Measurements from ENCODE around the gene ZNF135. TPM values are rescaled to one million over a fixed set of nuclear protein-coding genes. Genes with fewer than 3 reads are reported as not detected.
A peak's percentile ranks its signal among the peaks of the same experiment; 100 is the strongest.

Gene ZNF135
- total and polyA plus RNA-seq, 5 donors from 2014 or later: 0.15 to 2.7 (median 0.82) TPM

GRCh38 chr19:58060231-58060630 is 1.1 kb downstream of the ZNF135 start:
- peaks cover 0 to 17% (median 2%) of the 10 kb centered on the region in 4 donors for H3K4me1 Mint-ChIP-seq
- peaks cover 17% of the 10 kb centered on the region for H3K36me3 Mint-ChIP-seq
- peaks cover 2% of the 10 kb centered on the region for H3K36me3 ChIP-seq (ENCODE audit: control insufficient read depth, insufficient read depth, low read length)
- H3K27ac ChIP-seq (ENCODE audit: insufficient read depth, low read length, poor library complexity, severe bottlenecking): no peak overlapping the region
- H3K9me3 Mint-ChIP-seq: peaks cover 0 to 57% (median 22%) of the 10 kb centered on the region in 7 donors
- ATAC-seq (ENCODE audit: low read depth in 2 of 2) (no peak), DNase-seq (no peak)
- peaks cover 4% of the 10 kb centered on the region for H3K27me3 Mint-ChIP-seq
- H3K4me3 ChIP-seq (ENCODE audit: low read depth, low read length): no peak overlapping the region
- peaks cover 10 to 66% of the 10 kb centered on the region in 2 experiments for H3K9me3 ChIP-seq (ENCODE audit: control insufficient read depth in 2 of 2, low read length in 2 of 2)
- peak overlapping the region in 2 of 3 donors; percentile 56 to 67 for H3K27ac Mint-ChIP-seq
- no peaks in the 10 kb centered on the region for H3K27me3 ChIP-seq (ENCODE audit: control insufficient read depth, insufficient read depth, low read length)
- peaks cover 4% of the 10 kb centered on the region for H3K4me1 ChIP-seq (ENCODE audit: control insufficient read depth, insufficient read depth, low read length, poor library complexity, severe bottlenecking)
- H3K4me3 Mint-ChIP-seq: peak overlapping the region in 2 of 4 donors; percentile 50 to 91

GRCh38 chr19:58063712-58064111 is 4.6 kb downstream of the ZNF135 start:
- H3K4me1 Mint-ChIP-seq: peaks cover 0 to 8% (median 0%) of the 10 kb centered on the region in 4 donors
- ATAC-seq (ENCODE audit: low read depth in 2 of 2) (no peak), DNase-seq (no peak)
- peaks cover 25% of the 10 kb centered on the region for H3K36me3 Mint-ChIP-seq
- peaks cover 2% of the 10 kb centered on the region for H3K36me3 ChIP-seq (ENCODE audit: control insufficient read depth, insufficient read depth, low read length)
- H3K27me3 ChIP-seq (ENCODE audit: control insufficient read depth, insufficient read depth, low read length): no peaks in the 10 kb centered on the region
- H3K4me1 ChIP-seq (ENCODE audit: control insufficient read depth, insufficient read depth, low read length, poor library complexity, severe bottlenecking): peaks cover 4% of the 10 kb centered on the region
- peak overlapping the region in 1 of 3 donors; percentile 5 for H3K27ac Mint-ChIP-seq
- peaks cover 4% of the 10 kb centered on the region for H3K27me3 Mint-ChIP-seq
- H3K4me3 Mint-ChIP-seq: no peak overlapping the region
- peaks cover 38 to 77% of the 10 kb centered on the region in 2 experiments for H3K9me3 ChIP-seq (ENCODE audit: control insufficient read depth in 2 of 2, low read length in 2 of 2)
- H3K27ac ChIP-seq (ENCODE audit: insufficient read depth, low read length, poor library complexity, severe bottlenecking): no peak overlapping the region
- no peak overlapping the region for H3K4me3 ChIP-seq (ENCODE audit: low read depth, low read length)
- peaks cover 0 to 69% (median 38%) of the 10 kb centered on the region in 7 donors for H3K9me3 Mint-ChIP-seq

DNA sequence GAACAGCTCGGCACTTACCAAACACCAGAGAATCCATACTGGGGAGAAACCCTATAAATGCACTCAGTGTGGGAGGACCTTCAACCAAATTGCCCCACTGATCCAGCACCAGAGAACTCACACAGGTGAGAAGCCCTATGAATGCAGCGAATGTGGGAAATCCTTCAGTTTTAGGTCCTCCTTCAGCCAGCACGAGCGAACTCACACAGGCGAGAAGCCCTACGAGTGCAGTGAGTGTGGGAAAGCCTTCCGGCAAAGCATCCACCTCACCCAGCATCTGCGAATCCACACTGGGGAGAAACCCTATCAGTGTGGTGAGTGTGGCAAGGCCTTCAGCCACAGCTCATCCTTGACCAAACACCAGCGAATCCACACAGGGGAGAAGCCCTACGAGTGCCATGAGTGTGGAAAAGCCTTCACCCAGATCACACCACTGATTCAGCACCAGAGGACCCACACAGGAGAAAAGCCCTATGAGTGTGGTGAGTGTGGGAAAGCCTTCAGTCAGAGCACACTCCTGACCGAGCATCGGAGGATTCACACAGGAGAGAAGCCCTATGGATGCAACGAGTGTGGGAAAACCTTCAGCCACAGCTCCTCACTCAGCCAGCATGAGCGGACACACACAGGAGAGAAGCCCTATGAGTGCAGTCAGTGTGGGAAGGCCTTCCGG is 8.3 kb downstream of the ZNF135 start:
- Histone ChIP-seq H3K4me3 (ENCODE audit: low read depth, low read length) (no peak overlapping the region), H3K4me1 (ENCODE audit: control insufficient read depth, insufficient read depth, low read length, poor library complexity, severe bottlenecking) (no peaks in the 10 kb centered on the region), H3K36me3 (ENCODE audit: control insufficient read depth, insufficient read depth, low read length) (peaks cover 2% of the 10 kb centered on the region), H3K27me3 (ENCODE audit: control insufficient read depth, insufficient read depth, low read length) (no peaks in the 10 kb centered on the region), H3K27ac (ENCODE audit: insufficient read depth, low read length, poor library complexity, severe bottlenecking) (no peak overlapping the region), H3K9me3 (ENCODE audit: control insufficient read depth in 2 of 2, low read length in 2 of 2) (peaks cover 50 to 98% of the 10 kb centered on the region in 2 experiments)
- ATAC-seq (ENCODE audit: low read depth in 2 of 2): no peak
- H3K4me3 Mint-ChIP-seq: no peak overlapping the region
- peaks cover 27% of the 10 kb centered on the region for H3K36me3 Mint-ChIP-seq
- no peak for DNase-seq
- H3K9me3 Mint-ChIP-seq: peaks cover 0 to 79% (median 39%) of the 10 kb centered on the region in 7 donors
- H3K27ac Mint-ChIP-seq: no peak overlapping the region
- no peaks in the 10 kb centered on the region for H3K4me1 Mint-ChIP-seq
- no peaks in the 10 kb centered on the region for H3K27me3 Mint-ChIP-seq

GRCh38 chr19:58079792-58080191 is 20.7 kb downstream of the ZNF135 start:
- Mint-ChIP-seq H3K36me3 (peaks cover 7% of the 10 kb centered on the region), H3K27me3 (no peaks in the 10 kb centered on the region), H3K27ac (no peak overlapping the region), H3K4me1 (no peaks in the 10 kb centered on the region), H3K9me3 (peaks cover 1 to 64% (median 18%) of the 10 kb centered on the region in 7 donors), H3K4me3 (no peak overlapping the region)
- no peak for DNase-seq
- H3K36me3 ChIP-seq (ENCODE audit: control insufficient read depth, insufficient read depth, low read length): no peaks in the 10 kb centered on the region
- H3K9me3 ChIP-seq (ENCODE audit: control insufficient read depth in 2 of 2, low read length in 2 of 2): peaks cover 31 to 79% of the 10 kb centered on the region in 2 experiments
- no peaks in the 10 kb centered on the region for H3K27me3 ChIP-seq (ENCODE audit: control insufficient read depth, insufficient read depth, low read length)
- no peak for ATAC-seq (ENCODE audit: low read depth in 2 of 2)
- H3K4me3 ChIP-seq (ENCODE audit: low read depth, low read length): no peak overlapping the region
- H3K4me1 ChIP-seq (ENCODE audit: control insufficient read depth, insufficient read depth, low read length, poor library complexity, severe bottlenecking): no peaks in the 10 kb centered on the region
- no peak overlapping the region for H3K27ac ChIP-seq (ENCODE audit: insufficient read depth, low read length, poor library complexity, severe bottlenecking)

DNA sequence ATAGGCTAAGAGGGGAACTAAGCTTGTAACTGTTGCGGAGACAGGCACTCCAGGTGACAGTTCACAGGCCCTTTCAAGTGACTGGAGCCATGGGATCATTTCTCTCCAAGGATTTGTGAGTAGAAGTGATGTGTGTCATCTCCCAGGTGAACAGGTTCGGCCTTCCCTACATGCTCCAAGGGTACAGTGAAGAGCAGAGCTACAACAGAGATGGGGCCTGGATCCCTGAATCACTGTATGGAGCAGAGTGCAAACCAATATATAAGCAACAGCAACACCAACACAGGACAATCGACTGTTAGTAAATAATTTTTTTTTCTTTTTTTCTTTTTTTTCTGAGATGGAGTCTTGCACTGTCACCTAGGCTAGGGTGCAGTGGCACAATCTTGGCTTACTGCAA is 23.9 kb downstream of the ZNF135 start:
- H3K27ac Mint-ChIP-seq: no peak overlapping the region
- H3K4me3 ChIP-seq (ENCODE audit: low read depth, low read length): no peak overlapping the region
- no peaks in the 10 kb centered on the region for H3K27me3 ChIP-seq (ENCODE audit: control insufficient read depth, insufficient read depth, low read length)
- H3K4me1 Mint-ChIP-seq: no peaks in the 10 kb centered on the region
- H3K4me1 ChIP-seq (ENCODE audit: control insufficient read depth, insufficient read depth, low read length, poor library complexity, severe bottlenecking): no peaks in the 10 kb centered on the region
- peaks cover 25 to 89% of the 10 kb centered on the region in 2 experiments for H3K9me3 ChIP-seq (ENCODE audit: control insufficient read depth in 2 of 2, low read length in 2 of 2)
- H3K36me3 ChIP-seq (ENCODE audit: control insufficient read depth, insufficient read depth, low read length): no peaks in the 10 kb centered on the region
- no peak overlapping the region for H3K27ac ChIP-seq (ENCODE audit: insufficient read depth, low read length, poor library complexity, severe bottlenecking)
- no peaks in the 10 kb centered on the region for H3K27me3 Mint-ChIP-seq
- DNase-seq (peak in 1 of 3 donors; percentile 2), ATAC-seq (ENCODE audit: low read depth in 2 of 2) (no peak)
- peaks cover 4% of the 10 kb centered on the region for H3K36me3 Mint-ChIP-seq
- H3K9me3 Mint-ChIP-seq: peaks cover 0 to 48% (median 11%) of the 10 kb centered on the region in 7 donors
- no peak overlapping the region for H3K4me3 Mint-ChIP-seq

GRCh38 chr19:58084596-58085347 is 25.7 kb downstream of the ZNF135 start:
- Mint-ChIP-seq H3K9me3 (peaks cover 0 to 47% (median 11%) of the 10 kb centered on the region in 7 donors), H3K4me1 (no peaks in the 10 kb centered on the region), H3K36me3 (peaks cover 4% of the 10 kb centered on the region), H3K27ac (no peak overlapping the region), H3K27me3 (no peaks in the 10 kb centered on the region), H3K4me3 (no peak overlapping the region)
- no peak for ATAC-seq (ENCODE audit: low read depth in 2 of 2)
- Histone ChIP-seq H3K27me3 (ENCODE audit: control insufficient read depth, insufficient read depth, low read length) (no peaks in the 10 kb centered on the region), H3K36me3 (ENCODE audit: control insufficient read depth, insufficient read depth, low read length) (no peaks in the 10 kb centered on the region), H3K9me3 (ENCODE audit: control insufficient read depth in 2 of 2, low read length in 2 of 2) (peaks cover 25 to 83% of the 10 kb centered on the region in 2 experiments), H3K4me3 (ENCODE audit: low read depth, low read length) (no peak overlapping the region), H3K4me1 (ENCODE audit: control insufficient read depth, insufficient read depth, low read length, poor library complexity, severe bottlenecking) (no peaks in the 10 kb centered on the region), H3K27ac (ENCODE audit: insufficient read depth, low read length, poor library complexity, severe bottlenecking) (no peak overlapping the region)
- DNase-seq: no peak

GRCh38 chr19:58085348-58085875 is 26.3 kb downstream of the ZNF135 start:
- no peak overlapping the region for H3K4me3 ChIP-seq (ENCODE audit: low read depth, low read length)
- no peak overlapping the region for H3K27ac Mint-ChIP-seq
- no peak overlapping the region for H3K27ac ChIP-seq (ENCODE audit: insufficient read depth, low read length, poor library complexity, severe bottlenecking)
- no peaks in the 10 kb centered on the region for H3K4me1 Mint-ChIP-seq
- no peaks in the 10 kb centered on the region for H3K27me3 Mint-ChIP-seq
- no peaks in the 10 kb centered on the region for H3K4me1 ChIP-seq (ENCODE audit: control insufficient read depth, insufficient read depth, low read length, poor library complexity, severe bottlenecking)
- H3K9me3 ChIP-seq (ENCODE audit: control insufficient read depth in 2 of 2, low read length in 2 of 2): peaks cover 20 to 83% of the 10 kb centered on the region in 2 experiments
- no peak overlapping the region for H3K4me3 Mint-ChIP-seq
- H3K9me3 Mint-ChIP-seq: peaks cover 0 to 43% (median 9%) of the 10 kb centered on the region in 7 donors
- H3K36me3 ChIP-seq (ENCODE audit: control insufficient read depth, insufficient read depth, low read length): no peaks in the 10 kb centered on the region
- DNase-seq (no peak), ATAC-seq (ENCODE audit: low read depth in 2 of 2) (no peak)
- no peaks in the 10 kb centered on the region for H3K27me3 ChIP-seq (ENCODE audit: control insufficient read depth, insufficient read depth, low read length)
- H3K36me3 Mint-ChIP-seq: peaks cover 4% of the 10 kb centered on the region
